Activated T-cell treated with anti-CD3 and anti-CD28 coated beads, Interleukin-2, amount 50 U/mL, for 4 hours (primary cell): ENCODE results near the gene TPM4. TPM values are rescaled to one million over a fixed set of nuclear protein-coding genes. Genes with fewer than 3 reads are reported as not detected.
A peak's percentile ranks its signal among the peaks of the same experiment; 100 is the strongest.

Source experiments
- ATAC-seq, 2 donors: fragments of 200-7000 bp; cut with Tn5 transposase; one replicate each; pipeline ENCODE4 v1.10.0; 2021
- DNase-seq: peaks from one replicate; pipeline ENCODE4 v3.0.0-alpha.2; 2020
- H3K27me3 Mint-ChIP-seq: one replicate; pipeline ENCODE4 v1.8.0; 2021; ENCODE audit warnings: low read depth, mixed read lengths
- H3K36me3 Mint-ChIP-seq: one replicate; pipeline ENCODE4 v1.8.0; 2022; ENCODE audit warnings: mixed read lengths; ENCODE audit not compliant: insufficient read depth
- H3K4me1 Mint-ChIP-seq: one replicate; pipeline ENCODE4 v1.8.0; 2021; ENCODE audit warnings: low read depth, mixed read lengths
- H3K4me3 Mint-ChIP-seq: one replicate; pipeline ENCODE4 v1.8.0; 2021; ENCODE audit warnings: mild to moderate bottlenecking, moderate library complexity, mixed read lengths
- H3K9me3 Mint-ChIP-seq: one replicate; pipeline ENCODE4 v1.8.0; 2021; ENCODE audit warnings: mixed read lengths
- total RNA-seq, 3 donors: library from RNA; stranded (reverse); gene quantifications; one replicate each; pipeline ENCODE4 v1.2.1, GENCODE V29; 2021

TPM4 gene
- total RNA-seq, 3 donors from 2014 or later = 153 to 177 (median 168) TPM

GRCh38 chr19:16037424-16038195 is 38.7 kb upstream of the TPM4 start:
- H3K36me3 Mint-ChIP-seq = no peaks in the 10 kb centered on the region
- H3K4me3 Mint-ChIP-seq = no peak overlapping the region
- ATAC-seq (no peak), DNase-seq (no peak)
- H3K9me3 Mint-ChIP-seq = no peaks in the 10 kb centered on the region
- H3K27me3 Mint-ChIP-seq = peaks cover 2% of the 10 kb centered on the region
- peaks cover 9% of the 10 kb centered on the region for H3K4me1 Mint-ChIP-seq

DNA sequence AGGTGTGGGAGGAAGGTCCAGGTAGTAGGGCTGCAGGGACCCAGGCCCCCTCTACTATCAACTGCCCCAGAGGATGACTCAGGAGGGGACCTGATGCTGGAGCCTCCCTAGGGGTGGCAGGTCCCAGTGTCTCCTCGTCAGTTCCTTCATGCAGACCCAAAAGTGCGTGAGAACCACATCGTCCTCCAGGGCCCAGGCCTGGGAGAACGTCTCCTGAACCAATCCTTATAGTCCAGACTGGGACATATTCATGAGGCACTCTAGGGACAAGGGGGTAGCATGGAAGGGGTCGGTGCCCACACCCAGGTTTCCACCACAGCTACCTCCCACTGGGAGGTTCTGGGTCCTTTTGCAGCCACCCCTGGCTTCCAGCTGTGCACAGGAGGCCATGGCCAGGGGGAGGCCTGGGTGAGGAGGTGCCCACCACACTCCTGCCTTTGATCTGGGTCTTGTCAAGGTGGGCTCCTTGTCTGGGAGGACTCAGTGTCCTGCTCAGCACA is 38.0 kb upstream of the TPM4 start:
- peaks cover 9% of the 10 kb centered on the region for H3K4me1 Mint-ChIP-seq
- H3K36me3 Mint-ChIP-seq = no peaks in the 10 kb centered on the region
- H3K9me3 Mint-ChIP-seq = no peaks in the 10 kb centered on the region
- ATAC-seq (no peak), DNase-seq (no peak)
- no peak overlapping the region for H3K4me3 Mint-ChIP-seq
- H3K27me3 Mint-ChIP-seq = peaks cover 2% of the 10 kb centered on the region

GRCh38 chr19:16039081-16039480 is 37.2 kb upstream of the TPM4 start:
- H3K4me1 Mint-ChIP-seq = peaks cover 9% of the 10 kb centered on the region
- peaks cover 2% of the 10 kb centered on the region for H3K27me3 Mint-ChIP-seq
- ATAC-seq (no peak), DNase-seq (no peak)
- H3K9me3 Mint-ChIP-seq = no peaks in the 10 kb centered on the region
- no peaks in the 10 kb centered on the region for H3K36me3 Mint-ChIP-seq
- no peak overlapping the region for H3K4me3 Mint-ChIP-seq

DNA sequence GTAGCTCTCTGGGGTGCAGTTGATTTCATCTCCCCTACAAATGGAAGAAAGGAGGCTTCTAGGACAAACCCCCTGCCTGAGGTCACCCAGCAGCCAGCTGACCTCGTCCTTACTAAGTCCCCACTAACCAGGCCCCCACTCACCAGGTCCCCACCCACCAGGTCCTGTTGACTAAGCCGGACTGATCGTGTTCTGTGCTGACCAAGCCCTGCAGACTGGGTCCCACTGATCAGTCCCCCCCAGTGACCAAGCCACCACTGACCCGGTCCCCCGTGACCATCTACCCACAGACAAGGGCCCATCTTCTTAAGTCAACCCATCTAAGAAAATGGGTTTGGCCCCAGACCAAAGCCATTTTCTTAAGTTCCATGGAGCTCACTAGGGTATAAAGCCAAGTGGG is 36.8 kb upstream of the TPM4 start:
- H3K36me3 Mint-ChIP-seq = no peaks in the 10 kb centered on the region
- H3K4me3 Mint-ChIP-seq = no peak overlapping the region
- H3K9me3 Mint-ChIP-seq = no peaks in the 10 kb centered on the region
- DNase-seq (no peak), ATAC-seq (no peak)
- H3K27me3 Mint-ChIP-seq = peaks cover 2% of the 10 kb centered on the region
- peaks cover 9% of the 10 kb centered on the region for H3K4me1 Mint-ChIP-seq

- Mint-ChIP-seq H3K9me3 (no peaks in the 10 kb centered on the region), H3K4me1 (peaks cover 9% of the 10 kb centered on the region), H3K4me3 (no peak overlapping the region), H3K36me3 (no peaks in the 10 kb centered on the region), H3K27me3 (peaks cover 2% of the 10 kb centered on the region)
- ATAC-seq (no peak), DNase-seq (no peak)
These were observed 35.7 kb upstream of the TPM4 start for GRCh38 chr19:16040642-16041041.

- ATAC-seq = peak; percentile 84 to 92
- peak overlapping the region; percentile 19 for H3K4me3 Mint-ChIP-seq
- peaks cover 9% of the 10 kb centered on the region for H3K4me1 Mint-ChIP-seq
- H3K9me3 Mint-ChIP-seq = no peaks in the 10 kb centered on the region
- DNase-seq = peak; percentile 76
- peaks cover 2% of the 10 kb centered on the region for H3K27me3 Mint-ChIP-seq
- no peaks in the 10 kb centered on the region for H3K36me3 Mint-ChIP-seq
These were observed 34.9 kb upstream of the TPM4 start for GRCh38 chr19:16041299-16041990.

GRCh38 chr19:16041991-16042386 is 34.3 kb upstream of the TPM4 start:
- DNase-seq = no peak
- Mint-ChIP-seq H3K36me3 (no peaks in the 10 kb centered on the region), H3K4me3 (no peak overlapping the region), H3K27me3 (peaks cover 2% of the 10 kb centered on the region), H3K9me3 (no peaks in the 10 kb centered on the region), H3K4me1 (peaks cover 9% of the 10 kb centered on the region)
- ATAC-seq = no peak

- peaks cover 2% of the 10 kb centered on the region for H3K27me3 Mint-ChIP-seq
- no peak overlapping the region for H3K4me3 Mint-ChIP-seq
- ATAC-seq (no peak), DNase-seq (no peak)
- H3K36me3 Mint-ChIP-seq = no peaks in the 10 kb centered on the region
- peaks cover 9% of the 10 kb centered on the region for H3K4me1 Mint-ChIP-seq
- no peaks in the 10 kb centered on the region for H3K9me3 Mint-ChIP-seq
These were observed 33.7 kb upstream of the TPM4 start for GRCh38 chr19:16042533-16043085.

GRCh38 chr19:16043156-16043757 is 33.0 kb upstream of the TPM4 start:
- peaks cover 9% of the 10 kb centered on the region for H3K4me1 Mint-ChIP-seq
- H3K27me3 Mint-ChIP-seq = peaks cover 2% of the 10 kb centered on the region
- H3K36me3 Mint-ChIP-seq = no peaks in the 10 kb centered on the region

DNA sequence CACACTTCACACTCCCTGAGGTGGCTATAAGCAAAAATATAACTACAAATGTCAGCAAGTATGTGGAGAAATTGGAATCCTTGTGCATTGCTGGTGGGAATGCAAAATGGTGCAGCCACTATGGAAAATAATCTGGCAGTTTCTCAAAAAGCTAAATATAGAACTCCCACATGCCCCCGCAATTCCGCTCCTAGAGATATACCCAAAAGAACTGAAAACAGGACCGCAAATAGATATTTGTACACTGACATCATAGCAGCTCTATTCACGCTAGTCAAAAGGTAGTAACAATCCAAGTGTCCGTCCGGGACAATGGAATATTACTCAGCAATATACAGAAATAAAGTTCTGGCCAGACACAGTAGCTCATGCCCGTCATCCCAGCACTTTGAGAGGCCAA is 31.5 kb upstream of the TPM4 start:
- Mint-ChIP-seq H3K4me1 (peaks cover 9% of the 10 kb centered on the region), H3K27me3 (peaks cover 2% of the 10 kb centered on the region), H3K4me3 (no peak overlapping the region), H3K9me3 (no peaks in the 10 kb centered on the region), H3K36me3 (no peaks in the 10 kb centered on the region)
- DNase-seq (no peak), ATAC-seq (no peak)

More at GRCh38 chr19:16043156-16043757, 33.0 kb upstream of the TPM4 start:
- ATAC-seq (no peak), DNase-seq (no peak)
- no peaks in the 10 kb centered on the region for H3K9me3 Mint-ChIP-seq
- H3K4me3 Mint-ChIP-seq = no peak overlapping the region

DNA sequence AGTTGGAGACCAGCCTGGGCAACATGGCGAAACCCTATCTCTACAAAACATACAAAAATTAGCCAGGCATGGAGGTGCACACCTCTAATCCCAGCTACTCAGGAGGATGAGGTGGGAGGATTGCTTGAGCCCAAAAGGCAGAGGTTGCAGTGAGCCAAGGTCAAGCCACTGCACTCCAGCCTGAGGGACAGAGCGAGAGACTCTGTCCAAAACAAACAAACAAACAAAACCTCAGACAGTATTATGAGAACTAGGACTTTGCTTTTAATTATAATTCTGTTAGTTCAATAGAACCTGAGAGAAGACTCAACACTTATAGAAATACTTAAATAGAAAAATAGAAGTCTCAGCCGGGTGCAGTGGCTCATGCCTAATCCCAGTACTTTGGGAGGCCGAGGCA is 31.1 kb upstream of the TPM4 start:
- Mint-ChIP-seq H3K4me3 (no peak overlapping the region), H3K9me3 (no peaks in the 10 kb centered on the region), H3K27me3 (peaks cover 2% of the 10 kb centered on the region), H3K36me3 (no peaks in the 10 kb centered on the region), H3K4me1 (peaks cover 8% of the 10 kb centered on the region)
- DNase-seq (no peak), ATAC-seq (no peak)

DNA sequence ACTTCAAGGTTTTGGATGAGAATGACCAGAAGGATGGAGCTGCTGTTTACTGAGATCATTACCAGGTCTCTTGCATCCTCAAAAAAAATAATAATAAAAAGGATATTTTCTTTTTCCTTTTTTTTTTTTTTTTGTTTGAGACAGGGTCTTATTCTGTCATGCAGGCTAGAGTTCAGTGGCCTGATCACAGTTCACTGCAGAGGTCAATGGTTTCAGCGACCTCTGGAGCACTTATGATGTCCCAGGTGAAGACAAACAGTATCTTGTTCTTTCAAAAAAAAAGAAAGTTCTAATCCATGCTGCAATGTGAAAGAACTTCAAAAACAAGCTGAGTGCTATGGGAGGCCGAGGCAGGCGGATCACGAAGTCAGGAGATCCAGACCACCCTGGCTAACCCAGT is 30.4 kb upstream of the TPM4 start:
- Mint-ChIP-seq H3K36me3 (no peaks in the 10 kb centered on the region), H3K4me1 (peaks cover 3% of the 10 kb centered on the region), H3K27me3 (peaks cover 2% of the 10 kb centered on the region), H3K9me3 (no peaks in the 10 kb centered on the region), H3K4me3 (no peak overlapping the region)
- no peak for DNase-seq
- no peak for ATAC-seq

DNA sequence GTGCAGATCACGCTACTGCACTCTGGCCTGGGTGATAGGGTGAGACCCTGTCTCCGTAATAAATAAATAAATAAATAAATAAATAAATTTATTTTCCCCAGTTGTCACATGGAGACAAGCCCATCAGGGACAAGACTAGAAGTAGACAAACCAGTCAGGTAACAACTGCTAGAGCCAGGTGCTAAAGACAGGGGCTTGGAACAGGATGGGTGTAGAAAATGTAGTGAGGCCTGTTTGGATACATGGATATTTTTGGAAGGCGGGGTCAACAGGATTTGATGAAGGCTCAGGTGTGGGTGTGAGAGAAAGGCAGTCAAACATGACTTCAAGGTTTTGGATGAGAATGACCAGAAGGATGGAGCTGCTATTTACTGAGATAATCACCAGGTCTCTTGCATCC is 27.7 kb upstream of the TPM4 start:
- no peak overlapping the region for H3K4me3 Mint-ChIP-seq
- ATAC-seq = no peak
- DNase-seq = no peak
- no peaks in the 10 kb centered on the region for H3K36me3 Mint-ChIP-seq
- H3K27me3 Mint-ChIP-seq = no peaks in the 10 kb centered on the region
- peaks cover 2% of the 10 kb centered on the region for H3K4me1 Mint-ChIP-seq
- H3K9me3 Mint-ChIP-seq = no peaks in the 10 kb centered on the region

DNA sequence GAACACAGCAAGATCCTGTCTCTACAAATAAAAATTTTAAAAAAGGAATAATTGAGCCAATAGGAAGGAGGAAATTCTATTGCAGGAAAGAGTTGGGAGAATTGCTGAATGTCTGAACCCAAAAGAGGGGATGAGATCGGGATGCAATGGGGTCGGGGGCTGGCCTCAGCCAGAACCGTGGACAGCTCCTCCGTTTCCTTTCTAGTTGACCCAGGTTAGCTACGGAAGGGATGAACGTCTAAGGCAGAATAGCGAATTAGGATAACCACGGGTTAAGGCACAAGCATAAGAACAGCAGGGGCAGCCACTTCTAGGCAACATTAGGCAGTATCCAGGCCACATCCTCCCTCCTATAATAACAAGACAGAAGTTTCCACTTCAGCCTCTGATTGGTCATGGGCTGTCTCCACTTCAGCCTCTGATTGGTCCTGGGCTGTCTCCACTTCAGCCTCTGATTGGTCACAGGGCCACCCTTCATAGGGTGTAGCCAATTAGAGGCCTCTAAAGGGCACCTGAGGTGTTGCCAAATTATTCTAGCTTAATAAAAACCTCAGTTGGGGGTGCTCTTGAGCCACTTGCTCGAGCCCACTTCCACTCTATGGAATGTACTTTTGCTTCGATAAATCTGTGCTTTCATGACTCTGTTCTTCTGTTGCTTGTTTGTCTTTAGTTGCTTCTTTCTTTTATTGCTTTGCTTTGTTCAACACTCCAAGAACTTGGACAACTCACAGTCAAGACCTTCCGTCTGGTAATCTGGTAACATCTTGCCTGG is 24.9 kb upstream of the TPM4 start:
- DNase-seq (no peak), ATAC-seq (peak; percentile 97 to 99)
- H3K4me1 Mint-ChIP-seq = peaks cover 2% of the 10 kb centered on the region
- H3K9me3 Mint-ChIP-seq = peaks cover 5% of the 10 kb centered on the region
- no peaks in the 10 kb centered on the region for H3K27me3 Mint-ChIP-seq
- H3K4me3 Mint-ChIP-seq = no peak overlapping the region
- H3K36me3 Mint-ChIP-seq = no peaks in the 10 kb centered on the region
